OCI-LY3 (cell line): ENCODE measurements around the gene TIMP3.

ENCODE experiments used
- H2AFZ ChIP-seq: fragments of 200-600, 300-600 bp; shearing (Covaris generic); 2 replicates; pipeline ENCODE4 v1.6.0; 2014; ENCODE audit warnings: antibody characterized with exemption, low read depth, low read length
- H3K27ac ChIP-seq: fragments of 200-600, 300-600 bp; sonication (generic); 2 replicates; pipeline ENCODE4 v1.5.1; 2014; ENCODE audit warnings: mild to moderate bottlenecking, low read length, moderate library complexity, mixed read lengths
- H3K27me3 ChIP-seq: fragments of 200-600, 300-600 bp; sonication (generic); 2 replicates; pipeline ENCODE4 v1.6.1; 2014; ENCODE audit warnings: low read depth, low read length, mixed read lengths
- H3K36me3 ChIP-seq: fragments of 200-600, 300-600 bp; sonication (generic); replicated peaks from 2 replicates; pipeline ENCODE3; 2014; ENCODE audit warnings: low read depth, low read length, mixed read lengths
- H3K4me1 ChIP-seq: fragments of 300-600, 200-600 bp; sonication (generic); 2 replicates; pipeline ENCODE4 v1.6.1; 2014; ENCODE audit warnings: low read length, mixed read lengths
- H3K4me2 ChIP-seq: fragments of 200-600, 300-600 bp; sonication (generic); 2 replicates; pipeline ENCODE4 v1.6.1; 2014; ENCODE audit warnings: low read length, mixed read lengths
- H3K4me3 ChIP-seq: fragments of 300-600, 200-600 bp; sonication (generic); 2 replicates; pipeline ENCODE4 v1.5.1; 2014; ENCODE audit warnings: antibody characterized with exemption, mild to moderate bottlenecking, low read length, moderate library complexity
- H3K79me2 ChIP-seq: fragments of 300-600, 200-600 bp; shearing (Covaris generic); 2 replicates; pipeline ENCODE4 v1.6.1; 2014; ENCODE audit warnings: mild to moderate bottlenecking, low read length, mixed read lengths
- H3K9ac ChIP-seq: fragments of 300-600, 200-600 bp; shearing (Covaris generic); 2 replicates; pipeline ENCODE4 v1.6.0; 2014; ENCODE audit warnings: mild to moderate bottlenecking, low read length, moderate library complexity
- H3K9me3 ChIP-seq: fragments of 200-600, 300-600 bp; shearing (Covaris generic); 2 replicates; pipeline ENCODE4 v1.6.1; 2014; ENCODE audit warnings: low read length, mixed read lengths; ENCODE audit not compliant: insufficient read depth
- H4K20me1 ChIP-seq: fragments of 200-600, 300-600 bp; sonication (generic); 2 replicates; pipeline ENCODE4 v1.6.1; 2016; ENCODE audit warnings: low read length, mixed read lengths; ENCODE audit not compliant: insufficient read depth
- CTCF ChIP-seq: fragments of 200-600, 300-600 bp; sonication (generic); IDR thresholded peaks from 2 replicates; pipeline ENCODE4 v1.5.1; 2014; ENCODE audit warnings: antibody characterized with exemption, low read length, low read depth
- EZH2phosphoT487 ChIP-seq: fragments of 200-600 bp; shearing (Covaris generic); IDR thresholded peaks from 2 replicates; pipeline ENCODE4 v1.6.1; 2018; ENCODE audit warnings: antibody characterized with exemption, mixed run types, low read depth

TIMP3 gene

GRCh38 chr22:32791485-32791884 lies 10.0 kb upstream of the TIMP3 start:
- no peaks in the 10 kb centered on the region for H3K4me1 ChIP-seq
- H3K79me2 ChIP-seq: no peaks in the 10 kb centered on the region
- no peaks in the 10 kb centered on the region for H4K20me1 ChIP-seq
- no peak overlapping the region for H3K27ac ChIP-seq
- H3K36me3 ChIP-seq: no peaks in the 10 kb centered on the region
- no peak overlapping the region for H2AFZ ChIP-seq
- H3K4me3 ChIP-seq: no peak overlapping the region
- H3K9me3 ChIP-seq: no peaks in the 10 kb centered on the region
- no peak for TF ChIP-seq EZH2phosphoT487
- H3K27me3 ChIP-seq: peaks cover 41% of the 10 kb centered on the region
- no peak overlapping the region for H3K4me2 ChIP-seq
- no peak overlapping the region for H3K9ac ChIP-seq

- Histone ChIP-seq H3K79me2 (no peaks in the 10 kb centered on the region), H3K9ac (no peak overlapping the region), H3K4me1 (no peaks in the 10 kb centered on the region), H3K4me2 (no peak overlapping the region), H3K4me3 (no peak overlapping the region), H2AFZ (no peak overlapping the region), H3K36me3 (no peaks in the 10 kb centered on the region), H3K9me3 (no peaks in the 10 kb centered on the region), H4K20me1 (no peaks in the 10 kb centered on the region), H3K27ac (no peak overlapping the region), H3K27me3 (peaks cover 52% of the 10 kb centered on the region)
- TF ChIP-seq CTCF (no peak), EZH2phosphoT487 (no peak)
These were observed 7.9 kb upstream of the TIMP3 start for GRCh38 chr22:32793589-32793988.

- Histone ChIP-seq H3K4me3 (no peak overlapping the region), H3K36me3 (no peaks in the 10 kb centered on the region), H3K79me2 (no peaks in the 10 kb centered on the region), H3K9me3 (no peaks in the 10 kb centered on the region), H3K9ac (no peak overlapping the region), H3K27ac (no peak overlapping the region), H3K27me3 (peaks cover 53% of the 10 kb centered on the region), H4K20me1 (no peaks in the 10 kb centered on the region), H3K4me2 (no peak overlapping the region), H3K4me1 (no peaks in the 10 kb centered on the region), H2AFZ (no peak overlapping the region)
- TF ChIP-seq CTCF (0 out of 2 replicates have a peak, but pooled peaks have one; percentile 9), EZH2phosphoT487 (no peak)
These were observed 6.9 kb upstream of the TIMP3 start for GRCh38 chr22:32794449-32795213.

GRCh38 chr22:32795214-32795596 lies 6.3 kb upstream of the TIMP3 start:
- Histone ChIP-seq H3K79me2 (no peaks in the 10 kb centered on the region), H3K9me3 (no peaks in the 10 kb centered on the region), H3K4me1 (no peaks in the 10 kb centered on the region), H3K36me3 (no peaks in the 10 kb centered on the region), H3K4me3 (no peak overlapping the region), H3K27ac (no peak overlapping the region), H4K20me1 (no peaks in the 10 kb centered on the region), H2AFZ (no peak overlapping the region), H3K27me3 (peaks cover 53% of the 10 kb centered on the region), H3K9ac (no peak overlapping the region), H3K4me2 (no peak overlapping the region)
- no peak for TF ChIP-seq CTCF
- no peak for TF ChIP-seq EZH2phosphoT487
